ENCODE data around the gene STYXL2.

STYXL2 gene

DNA sequence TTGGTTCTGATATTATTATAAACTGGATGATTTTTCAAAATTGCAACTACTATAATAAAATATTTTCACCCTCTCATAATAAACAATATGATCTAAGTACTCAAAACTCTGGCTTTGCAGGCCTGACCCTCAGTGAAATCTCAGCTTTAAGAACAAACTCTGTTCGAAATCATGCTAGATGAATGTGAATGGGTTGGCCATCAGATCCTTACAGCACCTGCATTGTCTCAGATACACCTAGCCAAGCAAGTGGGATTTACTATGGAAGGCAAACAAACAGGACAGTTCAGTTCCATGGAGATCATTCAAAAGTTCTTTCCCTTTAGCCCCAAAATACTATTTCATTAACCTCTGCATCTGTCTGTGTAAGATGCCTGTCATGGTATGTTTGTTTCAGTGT lies 44.8 kb downstream of the STYXL2 start:
- CTCF ChIA-PET = interaction anchor here (1.5 kb wide), 1 partner anchor 15 kb away, joined by 4 read pairs; no protein-coding TSS in a partner anchor
- H3K4me1 ChIP-seq (ENCODE audit: control insufficient read depth, insufficient read depth, low read length) = no peaks in the 10 kb centered on the region
- no peak overlapping the region for H3K27ac ChIP-seq (ENCODE audit: extremely low read depth, low read depth, low read length)
- H3K36me3 ChIP-seq (ENCODE audit: control insufficient read depth in 2 of 2, insufficient read depth in 1 of 2, low read length in 2 of 2) = no peaks in the 10 kb centered on the region
- POLR2A ChIA-PET = interaction anchor here (1.0 kb wide), 1 partner anchor 81 kb away, joined by 6 read pairs; the partner anchor contains the start of gene POU2F1
- H3K4me3 ChIP-seq (ENCODE audit: low read depth, low read length) = no peak overlapping the region
- TF ChIP-seq ZNF416 (tag by site-specific recombination; IDR thresholded peaks at IDR 0.05) (no peak), ZNF626 (tag by site-specific recombination; IDR thresholded peaks at IDR 0.05) (no peak)
- TF ChIP-seq, protein P1, sequence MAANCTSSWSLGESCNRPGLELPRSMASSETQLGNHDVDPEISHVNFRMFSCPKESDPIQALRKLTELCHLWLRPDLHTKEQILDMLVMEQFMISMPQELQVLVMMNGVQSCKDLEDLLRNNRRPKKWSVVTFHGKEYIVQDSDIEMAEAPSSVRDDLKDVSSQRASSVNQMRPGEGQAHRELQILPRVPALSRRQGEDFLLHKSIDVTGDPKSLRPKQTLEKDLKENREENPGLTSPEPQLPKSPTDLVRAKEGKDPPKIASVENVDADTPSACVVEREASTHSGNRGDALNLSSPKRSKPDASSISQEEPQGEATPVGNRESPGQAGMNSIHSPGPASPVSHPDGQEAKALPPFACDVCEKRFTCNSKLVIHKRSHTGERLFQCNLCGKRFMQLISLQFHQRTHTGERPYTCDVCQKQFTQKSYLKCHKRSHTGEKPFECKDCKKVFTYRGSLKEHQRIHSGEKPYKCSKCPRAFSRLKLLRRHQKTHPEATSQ (tag by site-specific recombination; IDR thresholded peaks at IDR 0.05) = no peak
- TF ChIP-seq, protein P2, sequence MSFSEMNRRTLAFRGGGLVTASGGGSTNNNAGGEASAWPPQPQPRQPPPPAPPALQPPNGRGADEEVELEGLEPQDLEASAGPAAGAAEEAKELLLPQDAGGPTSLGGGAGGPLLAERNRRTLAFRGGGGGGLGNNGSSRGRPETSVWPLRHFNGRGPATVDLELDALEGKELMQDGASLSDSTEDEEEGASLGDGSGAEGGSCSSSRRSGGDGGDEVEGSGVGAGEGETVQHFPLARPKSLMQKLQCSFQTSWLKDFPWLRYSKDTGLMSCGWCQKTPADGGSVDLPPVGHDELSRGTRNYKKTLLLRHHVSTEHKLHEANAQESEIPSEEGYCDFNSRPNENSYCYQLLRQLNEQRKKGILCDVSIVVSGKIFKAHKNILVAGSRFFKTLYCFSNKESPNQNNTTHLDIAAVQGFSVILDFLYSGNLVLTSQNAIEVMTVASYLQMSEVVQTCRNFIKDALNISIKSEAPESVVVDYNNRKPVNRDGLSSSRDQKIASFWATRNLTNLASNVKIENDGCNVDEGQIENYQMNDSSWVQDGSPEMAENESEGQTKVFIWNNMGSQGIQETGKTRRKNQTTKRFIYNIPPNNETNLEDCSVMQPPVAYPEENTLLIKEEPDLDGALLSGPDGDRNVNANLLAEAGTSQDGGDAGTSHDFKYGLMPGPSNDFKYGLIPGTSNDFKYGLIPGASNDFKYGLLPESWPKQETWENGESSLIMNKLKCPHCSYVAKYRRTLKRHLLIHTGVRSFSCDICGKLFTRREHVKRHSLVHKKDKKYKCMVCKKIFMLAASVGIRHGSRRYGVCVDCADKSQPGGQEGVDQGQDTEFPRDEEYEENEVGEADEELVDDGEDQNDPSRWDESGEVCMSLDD (tag by site-specific recombination; IDR thresholded peaks at IDR 0.05) = no peak
- H3K9me3 ChIP-seq (ENCODE audit: control insufficient read depth, insufficient read depth, low read depth, low read length) = no peaks in the 10 kb centered on the region

DNA sequence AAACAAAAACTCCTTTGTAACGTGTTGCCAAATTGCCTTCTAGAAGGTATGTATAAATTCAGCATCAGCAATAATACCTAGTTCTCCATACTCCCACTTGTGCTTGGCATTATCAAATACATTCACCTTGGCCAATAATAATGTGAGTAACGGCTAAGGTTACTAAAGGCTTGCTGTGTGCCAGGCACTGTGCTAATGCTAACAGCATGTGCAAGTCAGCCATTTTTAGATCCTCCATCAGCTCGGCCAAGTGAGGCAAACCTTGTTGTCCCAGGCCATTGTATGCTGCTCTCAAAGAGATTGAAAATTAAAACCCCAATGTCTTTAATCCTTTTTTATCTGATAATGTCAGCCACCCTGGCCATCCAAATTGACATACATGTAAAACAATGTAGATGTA lies 48.1 kb downstream of the STYXL2 start:
- no peaks in the 10 kb centered on the region for H3K9me3 ChIP-seq (ENCODE audit: control insufficient read depth, insufficient read depth, low read depth, low read length)
- ChIA-PET CTCF (interaction anchor here (1.2 kb wide), 1 partner anchor 16 kb away, joined by 3 read pairs; no protein-coding TSS in a partner anchor), POLR2A (no interaction called here)
- H3K27ac ChIP-seq (ENCODE audit: extremely low read depth, low read depth, low read length) = no peak overlapping the region
- H3K4me3 ChIP-seq (ENCODE audit: low read depth, low read length) = no peak overlapping the region
- no peaks in the 10 kb centered on the region for H3K36me3 ChIP-seq (ENCODE audit: control insufficient read depth in 2 of 2, insufficient read depth in 1 of 2, low read length in 2 of 2)
- no peaks in the 10 kb centered on the region for H3K4me1 ChIP-seq (ENCODE audit: control insufficient read depth, insufficient read depth, low read length)
- TF ChIP-seq ZIC2 (tag by site-specific recombination; IDR thresholded peaks at IDR 0.05) = no peak
- TF ChIP-seq HOXA7 (CRISPR knock-in tag; IDR thresholded peaks at IDR 0.05; ENCODE audit: borderline replicate concordance) = no peak
- no peak for TF ChIP-seq ZNF433 (tag by site-specific recombination; IDR thresholded peaks at IDR 0.05; ENCODE audit: low read depth)
- TF ChIP-seq SP2 (tag by site-specific recombination; IDR thresholded peaks at IDR 0.05) = no peak
- no peak for TF ChIP-seq ZNF677 (tag by site-specific recombination; IDR thresholded peaks at IDR 0.05)
- no peak for TF ChIP-seq MYNN (tag by site-specific recombination; IDR thresholded peaks at IDR 0.05; ENCODE audit: borderline replicate concordance)
- TF ChIP-seq, protein P3, sequence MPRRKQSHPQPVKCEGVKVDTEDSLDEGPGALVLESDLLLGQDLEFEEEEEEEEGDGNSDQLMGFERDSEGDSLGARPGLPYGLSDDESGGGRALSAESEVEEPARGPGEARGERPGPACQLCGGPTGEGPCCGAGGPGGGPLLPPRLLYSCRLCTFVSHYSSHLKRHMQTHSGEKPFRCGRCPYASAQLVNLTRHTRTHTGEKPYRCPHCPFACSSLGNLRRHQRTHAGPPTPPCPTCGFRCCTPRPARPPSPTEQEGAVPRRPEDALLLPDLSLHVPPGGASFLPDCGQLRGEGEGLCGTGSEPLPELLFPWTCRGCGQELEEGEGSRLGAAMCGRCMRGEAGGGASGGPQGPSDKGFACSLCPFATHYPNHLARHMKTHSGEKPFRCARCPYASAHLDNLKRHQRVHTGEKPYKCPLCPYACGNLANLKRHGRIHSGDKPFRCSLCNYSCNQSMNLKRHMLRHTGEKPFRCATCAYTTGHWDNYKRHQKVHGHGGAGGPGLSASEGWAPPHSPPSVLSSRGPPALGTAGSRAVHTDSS (tag by site-specific recombination; IDR thresholded peaks at IDR 0.05) = no peak
- no peak for TF ChIP-seq MEIS1 (CRISPR knock-in tag; IDR thresholded peaks at IDR 0.05; ENCODE audit: borderline replicate concordance)
- no peak for TF ChIP-seq YY1 (tag by site-specific recombination; IDR thresholded peaks at IDR 0.05)
- no peak for TF ChIP-seq TCF7L2 (IDR thresholded peaks at IDR 0.05; ENCODE audit: borderline replicate concordance, low read depth, low read length)
- TF ChIP-seq, protein P4, sequence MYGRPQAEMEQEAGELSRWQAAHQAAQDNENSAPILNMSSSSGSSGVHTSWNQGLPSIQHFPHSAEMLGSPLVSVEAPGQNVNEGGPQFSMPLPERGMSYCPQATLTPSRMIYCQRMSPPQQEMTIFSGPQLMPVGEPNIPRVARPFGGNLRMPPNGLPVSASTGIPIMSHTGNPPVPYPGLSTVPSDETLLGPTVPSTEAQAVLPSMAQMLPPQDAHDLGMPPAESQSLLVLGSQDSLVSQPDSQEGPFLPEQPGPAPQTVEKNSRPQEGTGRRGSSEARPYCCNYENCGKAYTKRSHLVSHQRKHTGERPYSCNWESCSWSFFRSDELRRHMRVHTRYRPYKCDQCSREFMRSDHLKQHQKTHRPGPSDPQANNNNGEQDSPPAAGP (tag by site-specific recombination; IDR thresholded peaks at IDR 0.05) = no peak
- TF ChIP-seq, protein P5, sequence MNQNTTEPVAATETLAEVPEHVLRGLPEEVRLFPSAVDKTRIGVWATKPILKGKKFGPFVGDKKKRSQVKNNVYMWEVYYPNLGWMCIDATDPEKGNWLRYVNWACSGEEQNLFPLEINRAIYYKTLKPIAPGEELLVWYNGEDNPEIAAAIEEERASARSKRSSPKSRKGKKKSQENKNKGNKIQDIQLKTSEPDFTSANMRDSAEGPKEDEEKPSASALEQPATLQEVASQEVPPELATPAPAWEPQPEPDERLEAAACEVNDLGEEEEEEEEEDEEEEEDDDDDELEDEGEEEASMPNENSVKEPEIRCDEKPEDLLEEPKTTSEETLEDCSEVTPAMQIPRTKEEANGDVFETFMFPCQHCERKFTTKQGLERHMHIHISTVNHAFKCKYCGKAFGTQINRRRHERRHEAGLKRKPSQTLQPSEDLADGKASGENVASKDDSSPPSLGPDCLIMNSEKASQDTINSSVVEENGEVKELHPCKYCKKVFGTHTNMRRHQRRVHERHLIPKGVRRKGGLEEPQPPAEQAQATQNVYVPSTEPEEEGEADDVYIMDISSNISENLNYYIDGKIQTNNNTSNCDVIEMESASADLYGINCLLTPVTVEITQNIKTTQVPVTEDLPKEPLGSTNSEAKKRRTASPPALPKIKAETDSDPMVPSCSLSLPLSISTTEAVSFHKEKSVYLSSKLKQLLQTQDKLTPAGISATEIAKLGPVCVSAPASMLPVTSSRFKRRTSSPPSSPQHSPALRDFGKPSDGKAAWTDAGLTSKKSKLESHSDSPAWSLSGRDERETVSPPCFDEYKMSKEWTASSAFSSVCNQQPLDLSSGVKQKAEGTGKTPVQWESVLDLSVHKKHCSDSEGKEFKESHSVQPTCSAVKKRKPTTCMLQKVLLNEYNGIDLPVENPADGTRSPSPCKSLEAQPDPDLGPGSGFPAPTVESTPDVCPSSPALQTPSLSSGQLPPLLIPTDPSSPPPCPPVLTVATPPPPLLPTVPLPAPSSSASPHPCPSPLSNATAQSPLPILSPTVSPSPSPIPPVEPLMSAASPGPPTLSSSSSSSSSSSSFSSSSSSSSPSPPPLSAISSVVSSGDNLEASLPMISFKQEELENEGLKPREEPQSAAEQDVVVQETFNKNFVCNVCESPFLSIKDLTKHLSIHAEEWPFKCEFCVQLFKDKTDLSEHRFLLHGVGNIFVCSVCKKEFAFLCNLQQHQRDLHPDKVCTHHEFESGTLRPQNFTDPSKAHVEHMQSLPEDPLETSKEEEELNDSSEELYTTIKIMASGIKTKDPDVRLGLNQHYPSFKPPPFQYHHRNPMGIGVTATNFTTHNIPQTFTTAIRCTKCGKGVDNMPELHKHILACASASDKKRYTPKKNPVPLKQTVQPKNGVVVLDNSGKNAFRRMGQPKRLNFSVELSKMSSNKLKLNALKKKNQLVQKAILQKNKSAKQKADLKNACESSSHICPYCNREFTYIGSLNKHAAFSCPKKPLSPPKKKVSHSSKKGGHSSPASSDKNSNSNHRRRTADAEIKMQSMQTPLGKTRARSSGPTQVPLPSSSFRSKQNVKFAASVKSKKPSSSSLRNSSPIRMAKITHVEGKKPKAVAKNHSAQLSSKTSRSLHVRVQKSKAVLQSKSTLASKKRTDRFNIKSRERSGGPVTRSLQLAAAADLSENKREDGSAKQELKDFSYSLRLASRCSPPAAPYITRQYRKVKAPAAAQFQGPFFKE (tag by site-specific recombination; IDR thresholded peaks at IDR 0.05; ENCODE audit: borderline replicate concordance) = no peak
- TF ChIP-seq ZBTB48 (tag by site-specific recombination; IDR thresholded peaks at IDR 0.05) = no peak
- TF ChIP-seq ZNF830 (tag by site-specific recombination; IDR thresholded peaks at IDR 0.05; ENCODE audit: low read depth) = no peak
- TF ChIP-seq ZNF707 (tag by site-specific recombination; IDR thresholded peaks at IDR 0.05) = no peak
- TF ChIP-seq OSR2 (tag by site-specific recombination; IDR thresholded peaks at IDR 0.05) = no peak
